HepG2 (cell line): ENCODE data around the gene PHRF1. TPM values are rescaled to one million over a fixed set of nuclear protein-coding genes. Genes with fewer than 3 reads are reported as not detected.
"Not testable (repeated sequence)": the region's sequence is repeated elsewhere in the genome, so short reads cannot be mapped to it uniquely, and the experiment has no call there.

ENCODE experiments used
- BCL6 ChIP-seq: IDR thresholded peaks from 2 replicates; pipeline ENCODE4 v1.6.1; 2016; ENCODE audit warnings: missing genetic modification reagents, missing compliant biosample characterization
- CEBPG ChIP-seq: IDR thresholded peaks from 2 replicates; pipeline ENCODE4 v1.6.1; 2016
- KDM1A ChIP-seq: IDR thresholded peaks from 2 replicates; pipeline ENCODE4 v1.6.1; 2016; ENCODE audit warnings: missing compliant biosample characterization
- NCOR1 ChIP-seq: fragments of 200-600 bp; sonication (generic); IDR thresholded peaks from 2 replicates; pipeline ENCODE4 v1.7.0; 2017; ENCODE audit warnings: antibody characterized with exemption, low read length, borderline replicate concordance
- NR2C2 ChIP-seq: sonication (generic); formaldehyde crosslinking; IDR thresholded peaks from 2 replicates; pipeline ENCODE4 v1.4.0; 2020; ENCODE audit warnings: missing genetic modification reagents, mild to moderate bottlenecking, moderate library complexity, borderline replicate concordance
- SOX13 ChIP-seq, 3 experiments: fragments of 450-650 bp in 1 of 3; sonication (generic) in 1 of 3; formaldehyde crosslinking in 1 of 3; IDR thresholded peaks in 2 of 3; conservative IDR thresholded peaks in 1 of 3; 2 replicates each; pipeline versions ENCODE4 v1.5.0 to v1.6.1; 2016 to 2020; ENCODE audit warnings: antibody characterized with exemption in 1 of 3, mild to moderate bottlenecking in 1 of 3, missing compliant biosample characterization in 1 of 3, missing genetic modification reagents in 1 of 3, moderate library complexity in 1 of 3
- THRA ChIP-seq: sonication (generic); formaldehyde crosslinking; IDR thresholded peaks from 2 replicates; pipeline ENCODE4 v1.4.0; 2020; ENCODE audit warnings: missing genetic modification reagents, borderline replicate concordance
- ZMYM2 ChIP-seq: sonication (generic); formaldehyde crosslinking; IDR thresholded peaks from 2 replicates; pipeline ENCODE4 v1.8.0; 2022; ENCODE audit warnings: mild to moderate bottlenecking, missing genetic modification reagents
- ZNF331 ChIP-seq: sonication (generic); formaldehyde crosslinking; IDR thresholded peaks from 2 replicates; pipeline ENCODE4 v1.4.0; 2020; ENCODE audit warnings: missing genetic modification reagents
- ZNF460 ChIP-seq: sonication (generic); formaldehyde crosslinking; IDR thresholded peaks from 2 replicates; pipeline ENCODE4 v1.5.1; 2020; ENCODE audit warnings: missing genetic modification reagents, mild to moderate bottlenecking, borderline replicate concordance
- polyA plus RNA-seq, 8 experiments: library from polyadenylated mRNA; depleted of rRNA in 3 of 8; stranded (reverse) in 7 of 8; unstranded in 1 of 8; fragments of >200 nt; fragmentation: Illumina TruSeq in 4 of 8; extraction: Trizol in 4 of 8; gene quantifications; 2 replicates each; pipeline versions ENCODE4 v1.2.1 to v1.2.3, GENCODE V29; 2011 to 2016; ENCODE audit warnings: low read depth in 4 of 8, missing spikeins in 1 of 8, mixed read lengths in 1 of 8; ENCODE audit not compliant: insufficient read depth in 1 of 8
- total RNA-seq, 5 experiments: library from RNA; depleted of rRNA; stranded (reverse); fragments of >200 nt; fragmentation: Illumina TruSeq; extraction: Trizol; gene quantifications; 2 replicates each; pipeline ENCODE4 v1.2.3, GENCODE V29; 2016; ENCODE audit warnings: low read depth in 1 of 5

Gene PHRF1
- total and polyA plus RNA-seq, 2 of the 13 experiments (the other 11 are each of a cell fraction or from before 2014, with no cell fraction given), result 8.2 to 16.7 TPM

GRCh38 chr11:654444-654843 is 78.2 kb downstream of the PHRF1 start (continued):
- TF ChIP-seq SOX13 (IDR thresholded peaks at IDR 0.05), result not testable (repeated sequence)
- 0 out of 4 replicates have a peak, but pooled peaks of 1 of the 2 experiments have one; percentile 5 for TF ChIP-seq SOX13 (CRISPR knock-in tag; conservative IDR thresholded peaks at IDR 0.05 in 1 of 2, IDR thresholded peaks at IDR 0.05 in 1 of 2)
- TF ChIP-seq NR2C2 (CRISPR knock-in tag), result peak; percentile 17; the same call in 1 of the 2 replicates
- TF ChIP-seq CEBPG (CRISPR knock-in tag), result peak; percentile 88
- TF ChIP-seq ZNF331 (CRISPR knock-in tag), result peak; percentile 37; the same call in 1 of the 2 replicates
- 0 out of 2 replicates have a peak, but pooled peaks have one; percentile 31 for TF ChIP-seq KDM1A
- 0 out of 2 replicates have a peak, but pooled peaks have one; percentile 65 for TF ChIP-seq ZMYM2 (CRISPR knock-in tag)
- peak; percentile 70; the same call in 1 of the 2 replicates for TF ChIP-seq THRA (CRISPR knock-in tag)
- TF ChIP-seq NCOR1, result peak; percentile 55; the same call in 1 of the 2 replicates
- peak; percentile 99 for TF ChIP-seq ZNF460
- peak; percentile 32; the same call in 1 of the 2 replicates for TF ChIP-seq BCL6 (CRISPR knock-in tag)
